Fibroblast of mammary gland (primary cell): Measurements from ENCODE around the gene RASGRF2.

Experiments
- DNase-seq: peaks from one replicate; pipeline ENCODE4 v3.0.0-alpha.2; 2010; ENCODE audit warnings: low read depth
- H3K4me3 ChIP-seq: 2 replicates; pipeline ENCODE4 v1.5.1; 2011; ENCODE audit warnings: low read depth, mild to moderate bottlenecking, low read length, moderate library complexity; ENCODE audit not compliant: control insufficient read depth
- TF ChIP-seq, protein P1 (sequence below): conservative IDR thresholded peaks from 2 replicates; pipeline ENCODE4 v1.5.1; 2011; ENCODE audit warnings: low read depth, low read length, inconsistent platforms; ENCODE audit not compliant: control insufficient read depth, insufficient read depth

Gene RASGRF2

DNA sequence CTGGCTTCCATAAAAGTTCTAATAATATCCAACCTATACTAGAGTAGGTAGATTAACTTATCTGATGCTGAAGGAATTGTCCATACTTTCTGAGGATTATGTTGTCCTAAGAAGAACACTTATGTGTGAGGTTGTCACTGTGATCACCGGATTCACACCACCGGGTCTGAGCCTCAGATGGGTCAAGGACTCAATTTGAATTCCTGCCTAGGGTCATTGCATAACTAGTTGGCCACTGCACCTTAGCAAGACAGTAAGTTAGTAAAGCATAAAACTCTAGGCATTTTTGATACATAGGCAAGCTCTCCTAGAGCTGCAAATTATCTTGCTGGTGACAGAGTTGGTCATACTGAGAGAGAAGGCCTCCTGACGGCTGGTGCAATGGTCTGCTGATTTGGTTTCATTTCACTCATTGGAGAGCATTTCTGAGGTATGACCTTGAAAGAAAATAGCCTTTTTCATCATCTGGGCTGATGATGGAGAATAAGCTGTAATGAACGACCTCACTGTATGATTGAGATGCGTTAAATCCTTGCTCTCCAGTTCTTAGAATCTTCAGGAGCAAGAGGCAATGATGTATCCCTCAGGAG, 200.9 kb downstream of the RASGRF2 start:
- TF ChIP-seq, protein P1, sequence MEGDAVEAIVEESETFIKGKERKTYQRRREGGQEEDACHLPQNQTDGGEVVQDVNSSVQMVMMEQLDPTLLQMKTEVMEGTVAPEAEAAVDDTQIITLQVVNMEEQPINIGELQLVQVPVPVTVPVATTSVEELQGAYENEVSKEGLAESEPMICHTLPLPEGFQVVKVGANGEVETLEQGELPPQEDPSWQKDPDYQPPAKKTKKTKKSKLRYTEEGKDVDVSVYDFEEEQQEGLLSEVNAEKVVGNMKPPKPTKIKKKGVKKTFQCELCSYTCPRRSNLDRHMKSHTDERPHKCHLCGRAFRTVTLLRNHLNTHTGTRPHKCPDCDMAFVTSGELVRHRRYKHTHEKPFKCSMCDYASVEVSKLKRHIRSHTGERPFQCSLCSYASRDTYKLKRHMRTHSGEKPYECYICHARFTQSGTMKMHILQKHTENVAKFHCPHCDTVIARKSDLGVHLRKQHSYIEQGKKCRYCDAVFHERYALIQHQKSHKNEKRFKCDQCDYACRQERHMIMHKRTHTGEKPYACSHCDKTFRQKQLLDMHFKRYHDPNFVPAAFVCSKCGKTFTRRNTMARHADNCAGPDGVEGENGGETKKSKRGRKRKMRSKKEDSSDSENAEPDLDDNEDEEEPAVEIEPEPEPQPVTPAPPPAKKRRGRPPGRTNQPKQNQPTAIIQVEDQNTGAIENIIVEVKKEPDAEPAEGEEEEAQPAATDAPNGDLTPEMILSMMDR, result no peak
- H3K4me3 ChIP-seq, result no peak overlapping the region
- DNase-seq, result no peak

DNA sequence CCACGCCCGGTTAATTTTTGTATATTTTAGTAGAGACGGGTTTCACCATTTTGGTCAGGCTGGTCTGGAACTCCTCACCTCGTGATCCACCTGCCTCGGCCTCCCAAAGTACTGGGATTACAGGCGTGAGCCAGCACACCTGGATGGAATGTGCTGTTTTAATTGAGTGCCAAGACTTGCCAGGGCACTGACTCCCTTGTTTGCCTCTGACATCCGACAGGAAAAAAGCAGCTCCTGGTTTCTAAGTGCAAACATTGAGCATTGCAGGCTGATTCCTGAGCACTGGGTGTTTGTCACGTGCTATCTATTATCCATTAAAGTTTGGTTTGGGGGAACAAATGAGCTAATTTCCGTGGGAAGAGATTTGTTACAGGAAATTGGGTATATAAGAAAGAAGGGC, 202.3 kb downstream of the RASGRF2 start:
- no peak overlapping the region for H3K4me3 ChIP-seq
- DNase-seq, result no peak
- TF ChIP-seq, protein P1, result no peak

DNA sequence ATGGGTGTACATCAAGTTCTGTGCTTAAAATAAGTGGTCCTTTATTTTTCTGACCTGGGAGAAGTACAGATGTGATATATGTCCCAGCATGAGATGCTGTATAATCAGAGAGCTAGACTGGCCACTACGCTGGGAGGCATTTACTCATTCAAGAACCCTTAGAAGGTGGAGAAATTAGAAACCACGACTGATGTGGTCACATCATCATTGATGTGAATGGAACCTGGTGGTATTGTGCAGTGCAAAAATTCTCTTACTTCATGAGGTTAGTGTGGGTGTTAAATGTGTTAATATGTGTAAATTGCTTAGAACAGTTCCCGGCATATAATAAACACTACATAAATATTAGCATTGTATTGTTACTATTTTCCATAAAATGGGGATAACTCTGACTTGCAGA, 203.5 kb downstream of the RASGRF2 start:
- H3K4me3 ChIP-seq, result no peak overlapping the region
- DNase-seq, result no peak
- TF ChIP-seq, protein P1, result no peak

DNA sequence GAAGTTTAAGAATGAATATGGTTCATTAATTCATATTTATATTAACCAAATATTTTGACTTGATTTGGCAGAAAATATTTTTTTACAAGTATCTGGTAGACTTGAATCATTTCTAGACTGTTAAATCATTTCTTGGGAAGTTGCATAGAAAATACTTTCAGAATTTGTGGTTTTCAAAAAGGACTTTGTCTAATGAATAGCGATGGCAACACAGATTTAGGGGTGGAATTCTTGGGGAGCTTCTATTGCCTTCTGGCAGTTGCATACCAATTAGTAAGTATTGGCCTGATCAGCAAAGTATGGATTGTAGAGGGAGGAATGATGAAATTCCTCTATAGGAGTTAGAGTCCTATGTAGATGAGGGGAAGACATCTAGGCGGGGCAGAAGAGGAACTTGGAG, 204.3 kb downstream of the RASGRF2 start:
- no peak overlapping the region for H3K4me3 ChIP-seq
- TF ChIP-seq, protein P1, result no peak
- no peak for DNase-seq

- DNase-seq, result no peak
- H3K4me3 ChIP-seq, result no peak overlapping the region
- TF ChIP-seq, protein P1, result no peak
Observed at GRCh38 chr5:81164936-81165335, 204.8 kb downstream of the RASGRF2 start.

DNA sequence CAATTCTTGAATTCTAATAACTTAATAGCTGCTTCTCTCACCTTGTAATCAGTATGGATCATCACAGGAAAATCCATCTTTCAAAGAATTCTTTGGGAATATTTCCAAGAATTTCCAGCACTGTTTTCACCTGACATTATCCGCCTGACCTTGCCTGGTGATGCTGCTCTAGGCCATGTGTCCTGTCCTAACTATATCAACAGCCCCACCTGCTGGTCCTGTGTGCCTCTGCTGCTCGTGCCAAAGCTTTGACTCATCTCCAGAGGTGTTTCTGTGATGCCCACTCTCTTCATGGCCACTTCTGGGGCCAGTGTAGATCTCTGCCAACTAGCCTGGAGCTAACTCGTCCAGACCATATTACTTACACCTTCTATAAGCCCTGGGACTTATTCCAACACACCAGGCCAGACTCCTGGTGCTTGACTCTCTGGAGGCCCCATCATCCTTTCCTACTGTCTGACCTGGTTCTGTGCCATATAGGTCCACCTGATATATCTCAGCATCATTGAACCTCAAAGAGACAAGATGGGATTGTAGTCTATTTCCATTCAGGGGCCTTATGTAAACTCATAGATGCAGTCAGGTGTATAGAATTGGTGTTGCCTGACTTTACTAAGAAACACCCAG, 205.4 kb downstream of the RASGRF2 start:
- H3K4me3 ChIP-seq, result no peak overlapping the region
- TF ChIP-seq, protein P1, result peak; percentile 67
- peak; percentile 60 for DNase-seq
